K562 (cell line): ENCODE measurements around the gene KCNQ5. TPM values are rescaled to one million over a fixed set of nuclear protein-coding genes. Genes with fewer than 3 reads are reported as not detected.
"Not testable (repeated sequence)": the region's sequence is repeated elsewhere in the genome, so short reads cannot be mapped to it uniquely, and the experiment has no call there.

ENCODE experiments used
- ATAC-seq: fragments of 200-7000 bp; cut with Tn5 transposase; 3 replicates; pipeline ENCODE4 v1.9.1; 2020; ENCODE audit warnings: moderate library complexity
- BruUV-seq: library from RNA; stranded (reverse); fragments of 400-500 nt; replicated peaks from 2 replicates; lab custom pipeline; 2021; lab: Mats Ljungman, UMichigan
- CTCF ChIA-PET: fragments of 300-600 bp; formaldehyde crosslinking; extraction: SDS; loops from one replicate; lab custom pipeline; 2021; ENCODE audit warnings: low intra/inter-chr PET ratio; lab: Yijun Ruan, JAX
- POLR2A ChIA-PET: fragments of 300-600, 350-650 bp; sonication (Branson Sonifier 250); formaldehyde crosslinking; extraction: SDS; loops from one replicate; lab custom pipeline; 2021; ENCODE audit warnings: antibody characterized with exemption, inconsistent platforms; lab: Yijun Ruan, JAX
- DNase-seq, 4 experiments: peaks; one replicate each; pipeline versions ENCODE4 v3.0.0 to v3.0.0-alpha.2; 2011 to 2018; ENCODE audit warnings: low spot score in 3 of 4, mixed read lengths in 3 of 4; ENCODE audit errors: extremely low read depth in 1 of 4
- FAIRE-seq: peaks from 2 replicates; lab custom pipeline; 2011; peaks lifted over from hg19 to GRCh38; lab: Jason Lieb, UNC
- H2AFZ ChIP-seq: 2 replicates; pipeline ENCODE4 v1.6.0; 2011; ENCODE audit warnings: low read depth, low read length, control low read depth, inconsistent platforms
- H3K27ac ChIP-seq: fragments of 200-600 bp; 3 replicates; pipeline ENCODE4 v1.8.0; 2011; ENCODE audit warnings: low read depth, mild to moderate bottlenecking, control low read depth, inconsistent platforms, low read length, moderate library complexity, mixed read lengths; ENCODE audit errors: extremely low read depth
- H3K27me3 ChIP-seq, 2 experiments: fragments of 300-600 bp in 1 of 2; 2 replicates in 1 of 2; 3 replicates in 1 of 2; pipeline versions ENCODE4 v1.6.0 to v1.8.0; 2011; ENCODE audit warnings: inconsistent platforms in 2 of 2, low read length in 2 of 2, mild to moderate bottlenecking in 1 of 2, mixed read lengths in 1 of 2, moderate library complexity in 1 of 2; ENCODE audit not compliant: control insufficient read depth in 2 of 2, insufficient read depth in 2 of 2
- H3K36me3 ChIP-seq: fragments of 300-600 bp; 3 replicates; pipeline ENCODE4 v1.8.0; 2011; ENCODE audit warnings: mild to moderate bottlenecking, low read length, inconsistent platforms; ENCODE audit not compliant: control insufficient read depth, insufficient read depth
- H3K4me1 ChIP-seq, 2 experiments: fragments of 200-600 bp in 1 of 2; replicated peaks in 1 of 2; 2 replicates in 1 of 2; 3 replicates in 1 of 2; pipeline versions ENCODE4 v1.5.1 to v1.8.0; 2011; ENCODE audit warnings: inconsistent platforms in 2 of 2, low read length in 2 of 2, mild to moderate bottlenecking in 1 of 2, mixed read lengths in 1 of 2, moderate library complexity in 1 of 2; ENCODE audit not compliant: control insufficient read depth in 2 of 2, insufficient read depth in 2 of 2
- H3K4me2 ChIP-seq: 2 replicates; pipeline ENCODE4 v1.6.1; 2011; ENCODE audit warnings: low read length, control low read depth, inconsistent platforms, mixed read lengths; ENCODE audit not compliant: insufficient read depth
- H3K4me3 ChIP-seq: fragments of 200-600 bp; sonication (generic), shearing (Covaris generic); 2 replicates; pipeline ENCODE4 v1.5.1; 2016; ENCODE audit warnings: control low read depth, inconsistent platforms
- H3K79me2 ChIP-seq: fragments of 200-600 bp; 3 replicates; pipeline ENCODE4 v1.8.0; 2011; ENCODE audit warnings: low read length, inconsistent platforms; ENCODE audit not compliant: control insufficient read depth, insufficient read depth
- H3K9ac ChIP-seq, 2 experiments: 2 replicates each; pipeline versions ENCODE4 v1.6.0 to v1.6.1; 2011; ENCODE audit warnings: low read depth in 2 of 2, low read length in 2 of 2, control low read depth in 1 of 2, inconsistent platforms in 1 of 2, mild to moderate bottlenecking in 1 of 2, mixed read lengths in 1 of 2; ENCODE audit not compliant: insufficient read depth in 1 of 2
- H3K9me1 ChIP-seq: one replicate; pipeline ENCODE4 v1.6.0; 2011; ENCODE audit warnings: inconsistent platforms, mild to moderate bottlenecking, low read length, moderate library complexity; ENCODE audit not compliant: control insufficient read depth, insufficient read depth
- H3K9me3 ChIP-seq: replicated peaks from 2 replicates; pipeline ENCODE4 v1.5.1; 2011; ENCODE audit warnings: low read depth, low read length, inconsistent platforms; ENCODE audit not compliant: control insufficient read depth, insufficient read depth
- H4K20me1 ChIP-seq: replicated peaks from 2 replicates; pipeline ENCODE4 v1.6.1; 2011; ENCODE audit warnings: low read length, inconsistent platforms, mixed read lengths; ENCODE audit not compliant: control insufficient read depth, insufficient read depth
- HMGN3 ChIP-seq: IDR thresholded peaks from 2 replicates; pipeline ENCODE4 v1.6.1; 2011; ENCODE audit warnings: borderline replicate concordance, low read depth, mild to moderate bottlenecking, mixed read lengths, low read length; ENCODE audit not compliant: insufficient read length; ENCODE audit errors: extremely low read depth
- ZNF785 ChIP-seq: fragments of 250-450 bp; sonication (Bioruptor Pico); IDR thresholded peaks from 2 replicates; pipeline ENCODE4 v1.4.0; 2020; ENCODE audit warnings: mild to moderate bottlenecking
- WGBS: fragments of 100-300 bp; shearing (Covaris generic); methylation state at CpG from one replicate; pipeline ENCODE4 v1.1.6; 2016; ENCODE audit warnings: low coverage, mixed read lengths; ENCODE audit not compliant: insufficient coverage; ENCODE audit errors: missing lambda C conversion rate; 5-methylcytosine and 5-hydroxymethylcytosine counted together
- in situ Hi-C: fragments of 300-500 bp; cut with MboI; formaldehyde crosslinking; loops from 4 replicates; pipeline ENCODE4 v1.15.0; 2018; ENCODE audit warnings: inconsistent platforms, mixed read lengths
- intact Hi-C: fragments of 100-400 bp; cut with micrococcal nuclease; formaldehyde crosslinking; loops from 2 replicates; pipeline ENCODE4 v1.14.2; 2022
- polyA plus RNA-seq, 8 experiments: library from polyadenylated mRNA; depleted of rRNA in 4 of 8; stranded (reverse) in 5 of 8; unstranded in 3 of 8; fragments of >200 nt; fragmentation: Nextera tagmentation in 2 of 8; fragmentation: Illumina TruSeq in 1 of 8; extraction: Ambion mirVana in 2 of 8; extraction: Trizol in 1 of 8; gene quantifications; 2 replicates each; pipeline versions ENCODE4 v1.2.1 to v1.2.3, GENCODE V29; 2011 to 2014; ENCODE audit warnings: inconsistent platforms in 1 of 8, missing spikeins in 1 of 8
- total RNA-seq, 7 experiments: library from RNA; depleted of rRNA in 6 of 7; stranded (reverse); fragments of >200 nt in 6 of 7; fragmentation: Illumina TruSeq in 2 of 7; extraction: Trizol in 2 of 7; gene quantifications; 2 replicates each; pipeline versions ENCODE4 v1.2.1 to v1.2.3, GENCODE V29; 2011 to 2021; ENCODE audit warnings: low replicate concordance in 1 of 7
- TF ChIP-seq, protein P1 (sequence below), 3 experiments: fragments of 200-800 bp in 1 of 3; sonication (Bioruptor generic) in 1 of 3; sonication (generic) in 1 of 3; formaldehyde crosslinking in 1 of 3; IDR thresholded peaks; 2 replicates each; pipeline versions ENCODE4 v1.6.1 to v1.8.0; 2016 to 2022; ENCODE audit warnings: mild to moderate bottlenecking in 2 of 3, missing compliant biosample characterization in 2 of 3, missing genetic modification characterization in 2 of 3, missing genetic modification reagents in 1 of 3

Gene KCNQ5
- total and polyA plus RNA-seq, 9 of the 15 experiments (the other 6 are each of a cell fraction or from before 2014, with no cell fraction given), result 0.31 to 5.9 (median 2.6) TPM

DNA sequence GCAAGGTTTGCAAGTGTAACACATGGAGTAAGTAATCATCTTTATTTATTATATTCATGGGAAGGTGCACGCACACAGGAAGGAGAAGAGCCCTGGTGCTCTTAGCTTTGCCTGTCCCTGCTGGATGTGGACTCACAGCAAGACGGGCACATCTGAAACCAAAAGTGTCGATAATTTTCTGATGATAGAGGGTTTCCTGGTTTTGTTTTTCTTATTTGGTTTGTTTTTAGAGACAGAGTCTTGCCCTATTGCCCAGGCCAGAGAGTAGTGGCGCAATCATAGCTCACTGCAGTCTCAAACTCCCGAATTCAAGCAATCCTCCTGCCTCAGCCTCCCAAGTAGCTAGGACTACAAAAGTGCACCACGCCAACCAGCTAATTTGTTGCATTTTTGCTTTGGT, 611.2 kb downstream of the KCNQ5 start:
- FAIRE-seq (no peak), ATAC-seq (no peak), DNase-seq (no peak)
- Histone ChIP-seq H3K36me3 (no peaks in the 10 kb centered on the region), H3K27me3 (peaks cover 4 to 19% of the 10 kb centered on the region in 2 experiments; a peak in 2 of 5 replicates), H3K9ac (no peak overlapping the region), H2AFZ (no peak overlapping the region), H3K79me2 (no peaks in the 10 kb centered on the region), H3K4me1 (no peaks in the 10 kb centered on the region), H3K27ac (no peak overlapping the region), H3K9me3 (no peaks in the 10 kb centered on the region), H3K4me3 (no peak overlapping the region), H3K9me1 (no peaks in the 10 kb centered on the region), H3K4me2 (no peak overlapping the region), H4K20me1 (no peaks in the 10 kb centered on the region)
- ChIA-PET POLR2A (interaction anchor here (0.6 kb wide), 1 partner anchor 239 kb away, joined by 5 read pairs; no protein-coding TSS in a partner anchor), CTCF (no interaction called here)
- TF ChIP-seq HMGN3 (no peak), ZNF785 (CRISPR knock-in tag) (no peak)
- TF ChIP-seq, protein P1, sequence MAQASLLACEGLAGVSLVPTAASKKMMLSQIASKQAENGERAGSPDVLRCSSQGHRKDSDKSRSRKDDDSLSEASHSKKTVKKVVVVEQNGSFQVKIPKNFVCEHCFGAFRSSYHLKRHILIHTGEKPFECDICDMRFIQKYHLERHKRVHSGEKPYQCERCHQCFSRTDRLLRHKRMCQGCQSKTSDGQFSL (CRISPR knock-in tag; IDR thresholded peaks at IDR 0.05), result no peak
- TF ChIP-seq, protein P1 (tag; IDR thresholded peaks at IDR 0.05), result no peak
- intact Hi-C loops, result no loop called here
- WGBS, result under 1% methylated on average over 6 of the region's 6 CpGs
- no TSS peak for BruUV-seq
- in situ Hi-C loops, result no loop called here

- BruUV-seq, CTCF ChIA-PET, in situ Hi-C loops, H3K9me1 ChIP-seq, H2AFZ ChIP-seq, FAIRE-seq, intact Hi-C loops, H3K4me3 ChIP-seq, ATAC-seq, H3K4me2 ChIP-seq, H3K9ac ChIP-seq, H4K20me1 ChIP-seq, DNase-seq, H3K36me3 ChIP-seq, H3K9me3 ChIP-seq, H3K4me1 ChIP-seq, H3K79me2 ChIP-seq, H3K27ac ChIP-seq, POLR2A ChIA-PET: not testable (repeated sequence)
- WGBS, result 0% methylated on average over 3 of the region's 3 CpGs
- peaks cover 4 to 19% of the 10 kb centered on the region in 2 experiments; a peak in 2 of 5 replicates for H3K27me3 ChIP-seq
These were observed 612.1 kb downstream of the KCNQ5 start for GRCh38 chr6:73233971-73234370.
